Upper lobe of right lung (tissue), 1 donor: ENCODE data around the gene TAAR5. TPM values are rescaled to one million over a fixed set of nuclear protein-coding genes. Genes with fewer than 3 reads are reported as not detected.

ENCODE experiments used
- ATAC-seq: fragments of 200-7000 bp; cut with Tn5 transposase; one replicate; pipeline ENCODE4 v1.9.1; 2020; ENCODE audit warnings: mild to moderate bottlenecking, moderate library complexity
- DNase-seq: peaks from one replicate; pipeline ENCODE4 v3.0.0-alpha.2; 2020
- H3K27ac ChIP-seq: fragments of 200-600 bp; one replicate; pipeline ENCODE4 v1.8.0; 2022
- H3K27me3 ChIP-seq: fragments of 200-600 bp; one replicate; pipeline ENCODE4 v1.8.0; 2022; ENCODE audit warnings: mild to moderate bottlenecking
- H3K36me3 ChIP-seq: fragments of 200-600 bp; one replicate; pipeline ENCODE4 v1.8.0; 2022
- H3K4me1 ChIP-seq: fragments of 200-600 bp; one replicate; pipeline ENCODE4 v1.8.0; 2022
- H3K4me3 ChIP-seq: fragments of 200-600 bp; one replicate; pipeline ENCODE4 v1.8.0; 2022; ENCODE audit warnings: mild to moderate bottlenecking
- H3K9me3 ChIP-seq: fragments of 200-600 bp; one replicate; pipeline ENCODE4 v1.8.0; 2022
- CTCF ChIP-seq: fragments of 200-600 bp; IDR thresholded peaks from one replicate; pipeline ENCODE4 v1.8.0; 2022; ENCODE audit warnings: antibody characterized with exemption
- intact Hi-C: fragments of 100-400 bp; cut with DNase I; formaldehyde crosslinking; loops from one replicate; pipeline ENCODE4 v1.11.0; 2022
- total RNA-seq: library from RNA; stranded (reverse); fragmentation: NEBNext Ultra II Directional; extraction: Animal tissue kit (Norgen Biotek cat#: 25700); gene quantifications from one replicate; pipeline ENCODE4 v1.2.1, GENCODE V29; 2021
- donor health status: DM: no; HTN: yes; CAD: no; lungs with severe emphysema.

TAAR5 gene
- total RNA-seq, 1 donor from 2014 or later = not detected

GRCh38 chr6:132548746-132549463 lies 40.6 kb downstream of the TAAR5 start:
- TF ChIP-seq CTCF = no peak
- intact Hi-C loops = no loop called here
- Histone ChIP-seq H3K27ac (no peak overlapping the region), H3K27me3 (peaks cover 8% of the 10 kb centered on the region), H3K36me3 (no peaks in the 10 kb centered on the region), H3K9me3 (no peaks in the 10 kb centered on the region), H3K4me3 (no peak overlapping the region), H3K4me1 (no peaks in the 10 kb centered on the region)
- no peak for DNase-seq
- ATAC-seq = no peak

GRCh38 chr6:132544826-132545225 lies 44.7 kb downstream of the TAAR5 start:
- no peaks in the 10 kb centered on the region for H3K36me3 ChIP-seq
- no peak overlapping the region for H3K4me3 ChIP-seq
- H3K27ac ChIP-seq = no peak overlapping the region
- H3K4me1 ChIP-seq = no peaks in the 10 kb centered on the region
- DNase-seq = no peak
- no peak for ATAC-seq
- no peak for TF ChIP-seq CTCF
- H3K27me3 ChIP-seq = peaks cover 3% of the 10 kb centered on the region
- intact Hi-C loops = no loop called here
- H3K9me3 ChIP-seq = no peaks in the 10 kb centered on the region

Other genes with a start within 250 kb of the TAAR5 start
- 24.0 TPM for gene MOXD1, start 188.3 kb downstream of the TAAR5 start, total RNA-seq
- gene STX7, start 76.6 kb downstream of the TAAR5 start, total RNA-seq = 89.1 TPM
- gene TAAR9, start 51.5 kb downstream of the TAAR5 start, total RNA-seq = not detected
- not detected for gene TAAR8, start 37.1 kb downstream of the TAAR5 start, total RNA-seq
- not detected for gene TAAR6, start 19.4 kb downstream of the TAAR5 start, total RNA-seq
- gene TAAR2, start 34.5 kb upstream of the TAAR5 start, total RNA-seq = not detected
- not detected for gene TAAR1, start 69.4 kb upstream of the TAAR5 start, total RNA-seq
- gene VNN1, start 124.3 kb upstream of the TAAR5 start, total RNA-seq = 10.1 TPM
- 14.0 TPM for gene VNN2, start 168.2 kb upstream of the TAAR5 start, total RNA-seq
- 8.9 TPM for gene SLC18B1, start 208.9 kb upstream of the TAAR5 start, total RNA-seq
- gene RPS12, start 224.8 kb upstream of the TAAR5 start, total RNA-seq = 966 TPM